HG02610 (cell line): ENCODE data around the gene FSTL4.
"Not testable (repeated sequence)": the region's sequence is repeated elsewhere in the genome, so short reads cannot be mapped to it uniquely, and the experiment has no call there.

Experiments
- ATAC-seq: cut with Tn5 transposase; IDR thresholded peaks from one replicate; pipeline ENCODE4 v1.9.1; 2021; ENCODE audit warnings: mild to moderate bottlenecking, moderate library complexity; ENCODE audit not compliant: unreplicated experiment

FSTL4 gene

GRCh38 chr5:133214153-133214820 is 398.1 kb downstream of the FSTL4 start:
- no peak for ATAC-seq

- no peak for ATAC-seq
These were observed 406.7 kb downstream of the FSTL4 start for GRCh38 chr5:133205649-133206048.

- ATAC-seq, result no peak
These were observed 407.1 kb downstream of the FSTL4 start for GRCh38 chr5:133205204-133205603.

- ATAC-seq, result no peak
These were observed 408.7 kb downstream of the FSTL4 start for GRCh38 chr5:133203317-133204305.

GRCh38 chr5:133202066-133202665 is 410.2 kb downstream of the FSTL4 start:
- no peak for ATAC-seq

- ATAC-seq, result no peak
These were observed 411.0 kb downstream of the FSTL4 start for GRCh38 chr5:133201310-133201709.

- no peak for ATAC-seq
These were observed 412.1 kb downstream of the FSTL4 start for GRCh38 chr5:133200256-133200655.

- ATAC-seq, result no peak
These were observed 412.7 kb downstream of the FSTL4 start for GRCh38 chr5:133199417-133200178.

GRCh38 chr5:133198511-133198910 is 413.8 kb downstream of the FSTL4 start:
- ATAC-seq, result no peak

- ATAC-seq, result no peak
These were observed 415.8 kb downstream of the FSTL4 start for GRCh38 chr5:133196441-133197085.

- no peak for ATAC-seq
These were observed 417.1 kb downstream of the FSTL4 start for GRCh38 chr5:133195250-133195649.

GRCh38 chr5:133193794-133194193 is 418.5 kb downstream of the FSTL4 start:
- no peak for ATAC-seq

GRCh38 chr5:133192716-133193115 is 419.6 kb downstream of the FSTL4 start:
- no peak for ATAC-seq

- ATAC-seq, result no peak
These were observed 422.5 kb downstream of the FSTL4 start for GRCh38 chr5:133189881-133190280.

GRCh38 chr5:133179405-133179804 is 432.9 kb downstream of the FSTL4 start:
- ATAC-seq, result no peak

GRCh38 chr5:133170756-133171387 is 441.5 kb downstream of the FSTL4 start:
- not testable (repeated sequence) for ATAC-seq

- no peak for ATAC-seq
These were observed 447.6 kb downstream of the FSTL4 start for GRCh38 chr5:133164759-133165158.

GRCh38 chr5:133163839-133164238 is 448.5 kb downstream of the FSTL4 start:
- ATAC-seq, result no peak

- no peak for ATAC-seq
These were observed 452.8 kb downstream of the FSTL4 start for GRCh38 chr5:133159543-133159942.
